Pancreas (tissue), 10 donors: ENCODE data around the gene CASZ1. TPM values are rescaled to one million over a fixed set of nuclear protein-coding genes. Genes with fewer than 3 reads are reported as not detected.

Experiments used
- ATAC-seq, 4 donors: fragments of 200-7000 bp; cut with Tn5 transposase; one replicate each; pipeline versions ENCODE4 v1.8.0 to v1.9.1; 2020; ENCODE audit warnings: mild to moderate bottlenecking in 4 of 4, moderate library complexity in 4 of 4
- DNase-seq, 6 donors: peaks; one replicate each; pipeline ENCODE4 v3.0.0-alpha.2; 2020
- FAIRE-seq: peaks from 2 replicates; lab custom pipeline; 2012; peaks lifted over from hg19 to GRCh38; lab: Jason Lieb, UNC
- H3K27ac ChIP-seq, 4 donors: fragments of 200-600 bp; sonication (generic); 1 replicate in 3 of 4; 2 replicates in 1 of 4; pipeline versions ENCODE4 v1.5.0 to v1.8.0; 2020
- H3K27me3 ChIP-seq, 4 donors: fragments of 200-600 bp; one replicate each; pipeline ENCODE4 v1.8.0; 2021
- H3K36me3 ChIP-seq, 3 donors: fragments of 200-600 bp; sonication (generic) in 1 of 3; one replicate each; pipeline versions ENCODE4 v1.5.0 to v1.8.0; 2020 to 2021
- H3K4me1 ChIP-seq, 3 donors: fragments of 200-600 bp; one replicate each; pipeline ENCODE4 v1.8.0; 2021
- H3K4me3 ChIP-seq, 4 donors: fragments of 200-600 bp; sonication (generic) in 2 of 4; one replicate each; pipeline versions ENCODE4 v1.5.0 to v1.8.0; 2020 to 2021
- H3K9me3 ChIP-seq, 4 donors: fragments of 200-600 bp; one replicate each; pipeline ENCODE4 v1.8.0; 2021
- WGBS, 2 donors: extraction: QIAGEN DNeasy Blood & Tissue Kit; methylation state at CpG; one replicate each; pipeline ENCODE4 v1.1.7; 2013; 5-methylcytosine and 5-hydroxymethylcytosine counted together
- intact Hi-C, 3 donors: fragments of 100-400 bp; cut with DNase I; formaldehyde crosslinking; loops; one replicate each; pipeline versions ENCODE4 v1.11.1 to v1.14.2; 2022
- polyA plus RNA-seq, 2 donors: library from polyadenylated mRNA; stranded (reverse); fragments of 200-250 nt; gene quantifications; one replicate each; pipeline ENCODE4 v1.2.3, GENCODE V29; 2013
- total RNA-seq, 6 donors: library from RNA; stranded (reverse); fragmentation: NEBNext Ultra II Directional in 4 of 6; extraction: Animal tissue kit (Norgen Biotek cat#: 25700) in 4 of 6; gene quantifications; one replicate each; pipeline versions ENCODE4 v1.2.1 to v1.2.4, GENCODE V29; 2021 to 2023
- TF ChIP-seq, protein P1 (sequence below), 4 donors: fragments of 200-600 bp; sonication (generic) in 3 of 4; IDR thresholded peaks; one replicate each; pipeline versions ENCODE4 v1.5.0 to v1.8.0; 2021; ENCODE audit warnings: antibody characterized with exemption in 4 of 4
- donor health status: healthy with polysubstance abuse.
- donor health status: DM: no; HTN: no; CAD: no; lungs with moderate emphysema.
- donor health status: DM: no; HTN: no; CAD: no.
- donor health status: control.
- donor health status: control.
- donor health status: Bipolar disorder and iron deficiency.
- donor health status: DM: yes; HTN: yes; CAD: no.
- donor health status: DM: no; HTN: no; CAD: no.
- donor health status: DM: no; HTN: no; CAD: no.
- donor health status: DM: yes; HTN: yes; CAD: no.

The CASZ1 gene
- total and polyA plus RNA-seq, 8 donors: 6.7 to 18.9 (median 13.8) TPM

GRCh38 chr1:10688409-10688786 lies 108.0 kb downstream of the CASZ1 start:
- 83 to 84% methylated on average over 10 of the region's 10 CpGs for WGBS, 2 donors
- Histone ChIP-seq H3K4me1 (peaks cover 54 to 74% (median 61%) of the 10 kb centered on the region in 3 donors), H3K27ac (peak overlapping the region; percentile 90 to 95 (median 92)), H3K4me3 (no peak overlapping the region), H3K9me3 (no peaks in the 10 kb centered on the region), H3K27me3 (no peaks in the 10 kb centered on the region), H3K36me3 (no peaks in the 10 kb centered on the region)
- FAIRE-seq (no peak), ATAC-seq (no peak), DNase-seq (no peak)
- TF ChIP-seq, protein P1, sequence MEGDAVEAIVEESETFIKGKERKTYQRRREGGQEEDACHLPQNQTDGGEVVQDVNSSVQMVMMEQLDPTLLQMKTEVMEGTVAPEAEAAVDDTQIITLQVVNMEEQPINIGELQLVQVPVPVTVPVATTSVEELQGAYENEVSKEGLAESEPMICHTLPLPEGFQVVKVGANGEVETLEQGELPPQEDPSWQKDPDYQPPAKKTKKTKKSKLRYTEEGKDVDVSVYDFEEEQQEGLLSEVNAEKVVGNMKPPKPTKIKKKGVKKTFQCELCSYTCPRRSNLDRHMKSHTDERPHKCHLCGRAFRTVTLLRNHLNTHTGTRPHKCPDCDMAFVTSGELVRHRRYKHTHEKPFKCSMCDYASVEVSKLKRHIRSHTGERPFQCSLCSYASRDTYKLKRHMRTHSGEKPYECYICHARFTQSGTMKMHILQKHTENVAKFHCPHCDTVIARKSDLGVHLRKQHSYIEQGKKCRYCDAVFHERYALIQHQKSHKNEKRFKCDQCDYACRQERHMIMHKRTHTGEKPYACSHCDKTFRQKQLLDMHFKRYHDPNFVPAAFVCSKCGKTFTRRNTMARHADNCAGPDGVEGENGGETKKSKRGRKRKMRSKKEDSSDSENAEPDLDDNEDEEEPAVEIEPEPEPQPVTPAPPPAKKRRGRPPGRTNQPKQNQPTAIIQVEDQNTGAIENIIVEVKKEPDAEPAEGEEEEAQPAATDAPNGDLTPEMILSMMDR (IDR thresholded peaks at IDR 0.05): no peak
- intact Hi-C loops: loop anchor here in 1 of 3 donors (10.0 kb wide), 2 partner anchors 96 to 174 kb away; no protein-coding TSS in a partner anchor

- Histone ChIP-seq H3K36me3 (no peaks in the 10 kb centered on the region), H3K4me1 (peaks cover 57 to 76% (median 58%) of the 10 kb centered on the region in 3 donors), H3K27ac (peak overlapping the region; percentile 90 to 95 (median 92)), H3K9me3 (no peaks in the 10 kb centered on the region), H3K27me3 (no peaks in the 10 kb centered on the region), H3K4me3 (no peak overlapping the region)
- ATAC-seq (no peak), DNase-seq (no peak), FAIRE-seq (no peak)
- intact Hi-C loops: loop anchor here in 1 of 3 donors (10.0 kb wide), 2 partner anchors 97 to 173 kb away; no protein-coding TSS in a partner anchor
- TF ChIP-seq, protein P1 (IDR thresholded peaks at IDR 0.05): no peak
- 31 to 33% methylated on average over 15 of the region's 15 CpGs for WGBS, 2 donors
Measured at GRCh38 chr1:10687782-10688408, 108.6 kb downstream of the CASZ1 start.

- Histone ChIP-seq H3K4me1 (peaks cover 53 to 78% (median 62%) of the 10 kb centered on the region in 3 donors), H3K27me3 (no peaks in the 10 kb centered on the region), H3K27ac (peak overlapping the region; percentile 90 to 95 (median 92)), H3K36me3 (no peaks in the 10 kb centered on the region), H3K4me3 (no peak overlapping the region), H3K9me3 (no peaks in the 10 kb centered on the region)
- TF ChIP-seq, protein P1 (IDR thresholded peaks at IDR 0.05): no peak
- ATAC-seq (peak; percentile 54 to 65 (median 62)), FAIRE-seq (no peak), DNase-seq (peak in 4 of 6 donors; percentile 69 to 84 (median 72))
- 12 to 19% methylated on average over 7 of the region's 7 CpGs for WGBS, 2 donors
- intact Hi-C loops: loop anchor here in 1 of 3 donors (10.0 kb wide), 2 partner anchors 98 to 172 kb away; no protein-coding TSS in a partner anchor
Measured at GRCh38 chr1:10687251-10687651, 109.2 kb downstream of the CASZ1 start.

DNA sequence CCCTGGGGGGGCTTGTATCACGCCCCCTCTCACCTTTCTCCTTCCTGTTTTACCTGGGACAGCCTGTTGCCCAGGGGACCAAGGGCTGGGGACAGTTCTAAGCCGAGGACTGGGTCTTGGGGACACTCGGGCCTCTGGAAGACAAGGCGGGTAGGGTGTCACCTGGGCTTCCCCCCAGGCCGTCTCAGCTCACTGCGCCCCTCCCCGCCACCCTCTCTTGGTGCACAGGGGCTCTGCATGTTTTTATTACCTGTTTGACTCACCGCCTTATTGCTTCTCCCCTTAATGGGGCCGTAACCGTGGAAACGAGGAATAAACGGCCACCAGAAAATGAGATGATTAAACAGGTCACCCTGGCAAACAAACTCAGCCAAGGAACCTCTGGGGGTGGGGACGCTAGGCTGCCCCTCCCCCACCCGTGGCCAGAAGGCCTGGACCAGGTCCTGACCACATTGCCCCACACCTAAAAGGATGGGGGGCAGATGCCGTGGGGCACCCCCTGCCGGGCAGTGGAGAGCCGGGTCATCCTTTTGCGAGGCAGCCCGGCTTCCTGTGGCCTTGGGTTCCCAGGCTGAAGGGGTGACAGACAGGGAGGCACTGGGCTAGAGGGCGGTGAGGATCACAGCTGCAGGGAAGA lies 109.9 kb downstream of the CASZ1 start:
- TF ChIP-seq, protein P1 (IDR thresholded peaks at IDR 0.05): no peak
- intact Hi-C loops: loop anchor here in 1 of 3 donors (10.0 kb wide), 2 partner anchors 98 to 172 kb away; no protein-coding TSS in a partner anchor
- Histone ChIP-seq H3K36me3 (no peaks in the 10 kb centered on the region), H3K9me3 (no peaks in the 10 kb centered on the region), H3K27ac (peak overlapping the region; percentile 90 to 95 (median 92)), H3K4me3 (peak overlapping the region in 1 of 4 donors; percentile 14), H3K4me1 (peaks cover 46 to 76% (median 69%) of the 10 kb centered on the region in 3 donors), H3K27me3 (no peaks in the 10 kb centered on the region)
- no peak for FAIRE-seq
- 12 to 13% methylated on average over 20 of the region's 20 CpGs for WGBS, 2 donors
- peak in 5 of 6 donors; percentile 49 to 76 (median 68) for DNase-seq
- ATAC-seq: peak; percentile 34 to 53 (median 44)
